DMS114 treated with DMSO at 0.1 percent for 48 hours (cell line): ENCODE data around the gene MED6.
A peak's percentile ranks its signal among the peaks of the same experiment; 100 is the strongest.

ENCODE experiments used
- DNase-seq: peaks from one replicate; lab custom pipeline; 2025; ENCODE audit not compliant: unreplicated experiment; lab: John Stamatoyannopoulos, UW

Gene MED6

GRCh38 chr14:70600382-70601157, at the start of gene MED6:
Gene MED6, minus strand, starts transcription at chr14:70600655. Its CDS starts 18 bp downstream, at chr14:70600637.
- DNase-seq = peak; percentile 89

GRCh38 chr14:70649803-70650202, 49.3 kb upstream of the MED6 start:
- DNase-seq = no peak

- DNase-seq = no peak
Observed at GRCh38 chr14:70648346-70648745, 47.9 kb upstream of the MED6 start.

- no peak for DNase-seq
Observed at GRCh38 chr14:70646705-70647104, 46.2 kb upstream of the MED6 start.

- DNase-seq = no peak
Observed at GRCh38 chr14:70645892-70646291, 45.4 kb upstream of the MED6 start.

GRCh38 chr14:70643967-70644366, 43.5 kb upstream of the MED6 start:
- DNase-seq = no peak

- DNase-seq = no peak
Observed at GRCh38 chr14:70642303-70643235, 42.1 kb upstream of the MED6 start.

GRCh38 chr14:70641548-70642302, 41.3 kb upstream of the MED6 start, which contains the start of gene TTC9:
Gene TTC9, plus strand, starts transcription at chr14:70641916. Its CDS starts 214 bp downstream, at chr14:70642130.
- no peak for DNase-seq

GRCh38 chr14:70640938-70641547, 40.6 kb upstream of the MED6 start:
- DNase-seq = peak; percentile 15

GRCh38 chr14:70638416-70638815, 38.0 kb upstream of the MED6 start:
- DNase-seq = no peak

GRCh38 chr14:70635971-70636595, 35.6 kb upstream of the MED6 start:
- no peak for DNase-seq

- DNase-seq = no peak
Observed at GRCh38 chr14:70631948-70632347, 31.5 kb upstream of the MED6 start.

GRCh38 chr14:70624972-70625371, 24.5 kb upstream of the MED6 start:
- DNase-seq = no peak

- DNase-seq = peak; percentile 32
Observed at GRCh38 chr14:70622111-70622712, 21.8 kb upstream of the MED6 start.

GRCh38 chr14:70619708-70620107, 19.3 kb upstream of the MED6 start:
- DNase-seq = no peak

GRCh38 chr14:70618314-70618713, 17.9 kb upstream of the MED6 start:
- no peak for DNase-seq

GRCh38 chr14:70616646-70617045, 16.2 kb upstream of the MED6 start:
- DNase-seq = no peak

- no peak for DNase-seq
Observed at GRCh38 chr14:70611216-70611615, 10.8 kb upstream of the MED6 start.

- DNase-seq = no peak
Observed at GRCh38 chr14:70602254-70602653, 1.8 kb upstream of the MED6 start.

GRCh38 chr14:70601162-70601561, 707 bp upstream of the MED6 start:
- peak; percentile 37 for DNase-seq
